Tibial artery (tissue), 4 donors: ENCODE results near the gene SLC22A7.

ENCODE experiments used
- DNase-seq, 2 donors: peaks; one replicate each; pipeline ENCODE4 v3.0.0-alpha.2; 2019
- H3K27ac ChIP-seq, 2 donors: fragments of 200-600 bp; sonication (generic) in 1 of 2; 1 replicate in 1 of 2; 2 replicates in 1 of 2; pipeline ENCODE4 v1.5.1; 2018 to 2019; ENCODE audit warnings: mild to moderate bottlenecking in 1 of 2
- H3K27me3 ChIP-seq, 2 donors: fragments of 200-600 bp; sonication (generic) in 1 of 2; one replicate each; pipeline versions ENCODE4 v1.5.1 to v1.6.0; 2016 to 2019
- H3K36me3 ChIP-seq, 3 donors: fragments of 200-600 bp; sonication (generic) in 2 of 3; one replicate each; pipeline ENCODE4 v1.5.1; 2016 to 2019; ENCODE audit warnings: mild to moderate bottlenecking in 2 of 3
- H3K4me1 ChIP-seq, 4 donors: fragments of 200-600 bp; sonication (generic) in 2 of 4; 1 replicate in 3 of 4; 2 replicates in 1 of 4; pipeline ENCODE4 v1.5.1; 2016 to 2019
- H3K4me3 ChIP-seq, 2 donors: fragments of 200-600 bp; sonication (generic) in 1 of 2; 1 replicate in 1 of 2; 2 replicates in 1 of 2; pipeline ENCODE4 v1.5.1; 2018 to 2019; ENCODE audit warnings: mild to moderate bottlenecking in 2 of 2
- H3K9me3 ChIP-seq, 3 donors: fragments of 200-600 bp; sonication (generic) in 1 of 3; one replicate each; pipeline ENCODE4 v1.5.1; 2016 to 2019
- intact Hi-C: fragments of 100-400 bp; cut with DNase I; formaldehyde crosslinking; loops from one replicate; pipeline ENCODE4 v1.15.0; 2023; ENCODE audit warnings: low total_unique reads
- TF ChIP-seq, protein P1 (sequence below), 2 experiments: fragments of 200-600 bp in 1 of 2; fragments of 450-650 bp in 1 of 2; IDR thresholded peaks; one replicate each; pipeline ENCODE4 v1.5.1; 2017 to 2019; ENCODE audit warnings: antibody characterized with exemption in 2 of 2, mild to moderate bottlenecking in 1 of 2, moderate library complexity in 1 of 2

The SLC22A7 gene

DNA sequence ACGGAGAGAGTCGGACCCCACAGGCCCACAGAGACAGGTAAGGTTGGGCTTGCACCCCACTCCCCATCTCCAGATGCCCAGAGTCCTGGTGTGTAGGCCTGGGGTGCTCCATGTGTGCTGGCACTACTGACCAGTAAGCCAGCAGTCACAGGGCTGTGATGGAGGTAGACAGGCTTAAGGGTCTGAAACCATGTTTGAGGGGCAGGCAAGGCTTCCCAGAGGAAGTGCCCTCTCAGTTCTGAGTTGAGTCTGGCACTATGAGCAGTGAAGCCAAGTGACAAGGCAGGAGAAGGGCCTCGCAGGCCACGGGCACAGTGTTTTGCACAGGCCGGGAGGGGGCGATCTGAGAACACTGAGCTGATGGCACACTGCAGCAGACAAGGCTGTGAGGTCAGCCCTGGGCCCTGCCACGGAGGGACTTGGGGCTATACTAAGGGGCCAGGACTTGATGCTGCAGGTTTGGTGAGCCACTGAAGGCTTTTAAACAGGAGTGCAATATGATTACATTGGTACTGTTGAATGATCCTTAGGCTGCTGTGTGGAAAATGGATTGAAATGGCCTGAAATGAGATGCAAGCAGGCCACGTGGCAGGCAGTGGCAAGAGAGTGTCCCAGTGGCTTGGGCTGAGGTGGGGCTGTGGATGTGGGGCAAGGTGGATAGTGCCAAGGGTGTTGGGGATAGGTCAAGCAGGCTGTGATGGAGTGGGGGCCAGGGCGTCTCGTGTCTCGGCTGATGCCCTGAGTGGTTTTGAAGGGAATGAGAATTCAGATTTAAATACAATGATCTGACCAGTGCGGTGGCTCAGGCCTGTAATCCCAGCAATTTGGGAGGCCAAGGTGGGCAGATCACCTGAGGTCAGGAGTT, 34.5 kb upstream of the SLC22A7 start:
- Histone ChIP-seq H3K27me3 (peaks cover 0 to 8% of the 10 kb centered on the region in 2 donors), H3K9me3 (no peaks in the 10 kb centered on the region), H3K4me1 (peaks cover 0 to 10% (median 9%) of the 10 kb centered on the region in 4 donors), H3K4me3 (no peak overlapping the region), H3K27ac (no peak overlapping the region), H3K36me3 (no peaks in the 10 kb centered on the region)
- intact Hi-C loops: loop anchor here (2.0 to 10.0 kb wide), 2 partner anchors 71 to 241 kb away; no protein-coding TSS in a partner anchor
- peak in 1 of 2 donors; percentile 60 for DNase-seq
- TF ChIP-seq, protein P1, sequence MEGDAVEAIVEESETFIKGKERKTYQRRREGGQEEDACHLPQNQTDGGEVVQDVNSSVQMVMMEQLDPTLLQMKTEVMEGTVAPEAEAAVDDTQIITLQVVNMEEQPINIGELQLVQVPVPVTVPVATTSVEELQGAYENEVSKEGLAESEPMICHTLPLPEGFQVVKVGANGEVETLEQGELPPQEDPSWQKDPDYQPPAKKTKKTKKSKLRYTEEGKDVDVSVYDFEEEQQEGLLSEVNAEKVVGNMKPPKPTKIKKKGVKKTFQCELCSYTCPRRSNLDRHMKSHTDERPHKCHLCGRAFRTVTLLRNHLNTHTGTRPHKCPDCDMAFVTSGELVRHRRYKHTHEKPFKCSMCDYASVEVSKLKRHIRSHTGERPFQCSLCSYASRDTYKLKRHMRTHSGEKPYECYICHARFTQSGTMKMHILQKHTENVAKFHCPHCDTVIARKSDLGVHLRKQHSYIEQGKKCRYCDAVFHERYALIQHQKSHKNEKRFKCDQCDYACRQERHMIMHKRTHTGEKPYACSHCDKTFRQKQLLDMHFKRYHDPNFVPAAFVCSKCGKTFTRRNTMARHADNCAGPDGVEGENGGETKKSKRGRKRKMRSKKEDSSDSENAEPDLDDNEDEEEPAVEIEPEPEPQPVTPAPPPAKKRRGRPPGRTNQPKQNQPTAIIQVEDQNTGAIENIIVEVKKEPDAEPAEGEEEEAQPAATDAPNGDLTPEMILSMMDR (IDR thresholded peaks at IDR 0.05): peak; percentile 56 to 67

DNA sequence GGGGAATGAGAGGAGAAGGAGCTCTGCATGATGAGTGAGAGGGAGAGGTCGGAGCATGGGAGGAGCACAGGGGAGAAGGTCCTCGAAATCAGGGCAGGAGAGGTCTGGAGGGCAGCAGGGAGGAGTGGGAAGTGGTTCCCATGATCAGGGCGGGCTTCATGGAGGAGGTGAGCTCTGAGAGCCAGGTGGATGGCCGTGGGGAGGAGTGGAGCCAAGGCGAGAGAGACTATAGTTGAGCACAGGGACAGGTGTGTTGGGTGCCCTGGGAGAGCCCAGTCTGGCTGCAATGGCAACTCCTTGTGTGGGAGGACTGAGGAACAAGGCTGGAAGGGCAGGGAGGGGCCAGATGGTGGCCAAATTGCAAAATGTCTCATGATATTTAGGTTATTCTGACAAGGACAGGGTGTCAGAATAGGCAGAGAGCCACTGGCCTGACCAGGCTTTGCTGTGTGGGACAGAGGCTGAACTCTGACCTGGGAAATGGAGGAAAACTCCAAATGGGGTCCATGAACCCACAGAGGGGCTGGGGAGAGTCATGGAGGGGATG, 33.4 kb upstream of the SLC22A7 start:
- Histone ChIP-seq H3K27ac (no peak overlapping the region), H3K27me3 (peaks cover 0 to 2% of the 10 kb centered on the region in 2 donors), H3K36me3 (no peaks in the 10 kb centered on the region), H3K4me3 (no peak overlapping the region), H3K9me3 (no peaks in the 10 kb centered on the region), H3K4me1 (peaks cover 0 to 21% (median 20%) of the 10 kb centered on the region in 4 donors)
- TF ChIP-seq, protein P1 (IDR thresholded peaks at IDR 0.05): no peak
- intact Hi-C loops: loop anchor here (2.0 to 10.0 kb wide), 2 partner anchors 70 to 240 kb away; no protein-coding TSS in a partner anchor
- no peak for DNase-seq

DNA sequence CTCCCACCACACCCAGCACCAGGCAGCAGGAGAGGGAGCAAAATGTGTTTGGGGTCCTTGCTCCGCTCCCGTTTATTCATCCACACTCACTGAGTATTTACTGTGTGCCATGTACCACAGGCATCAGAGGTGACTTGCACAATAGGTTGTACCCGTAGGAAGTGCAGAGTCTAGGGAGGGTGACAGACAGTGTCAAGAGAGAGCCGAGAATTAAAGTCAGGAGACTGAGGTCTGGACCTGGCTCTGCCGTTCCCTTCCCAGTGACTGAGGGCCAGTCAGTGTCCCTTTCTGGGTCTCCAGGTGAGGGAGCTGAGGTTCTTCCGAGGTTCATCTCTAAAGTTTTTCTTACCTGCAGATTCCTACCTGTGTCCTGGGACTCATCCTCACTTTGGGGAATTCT, 32.5 kb upstream of the SLC22A7 start:
- no peak for DNase-seq
- Histone ChIP-seq H3K36me3 (no peaks in the 10 kb centered on the region), H3K27ac (no peak overlapping the region), H3K9me3 (no peaks in the 10 kb centered on the region), H3K4me1 (peaks cover 0 to 26% (median 25%) of the 10 kb centered on the region in 4 donors), H3K4me3 (no peak overlapping the region), H3K27me3 (no peaks in the 10 kb centered on the region)
- intact Hi-C loops: loop anchor here (2.0 to 10.0 kb wide), 2 partner anchors 69 to 239 kb away; no protein-coding TSS in a partner anchor
- TF ChIP-seq, protein P1 (IDR thresholded peaks at IDR 0.05): no peak

DNA sequence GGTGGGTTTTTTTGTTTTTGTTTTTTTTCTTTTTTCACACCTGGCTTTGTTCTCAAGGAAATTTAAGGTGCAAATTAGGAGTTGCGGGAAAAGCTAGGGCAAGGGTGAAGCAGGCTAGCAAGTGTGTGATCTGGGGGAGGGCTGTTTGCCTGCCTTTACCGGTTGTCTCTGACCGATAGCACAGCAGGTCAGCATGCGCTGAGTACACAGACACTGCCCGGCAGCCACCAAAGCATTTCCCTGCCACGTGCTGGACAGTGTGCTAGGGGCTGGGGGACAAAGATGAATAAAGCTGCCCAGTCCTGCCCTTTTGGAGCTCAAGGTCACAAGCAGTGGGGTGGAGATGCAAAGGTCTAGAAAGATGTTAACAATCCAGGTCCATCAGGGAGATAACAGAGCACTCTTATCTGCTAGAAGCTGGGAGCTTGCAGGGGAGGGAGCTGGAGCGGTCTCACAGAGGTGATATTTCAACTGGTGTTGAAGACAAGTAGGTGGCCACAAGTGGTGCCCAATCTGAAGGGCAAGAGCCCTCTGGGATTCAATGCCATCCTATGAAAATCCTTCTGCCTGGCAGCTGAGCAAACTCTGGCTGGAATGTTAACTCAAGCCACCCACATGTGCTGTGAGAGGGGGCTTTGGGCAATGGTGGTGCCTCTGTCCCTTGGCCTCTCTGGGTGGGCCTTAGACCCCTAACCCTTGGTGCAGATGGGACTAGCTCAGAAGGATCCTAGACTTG, 30.3 kb upstream of the SLC22A7 start:
- H3K4me3 ChIP-seq: no peak overlapping the region
- DNase-seq: no peak
- H3K4me1 ChIP-seq: peaks cover 0 to 26% (median 25%) of the 10 kb centered on the region in 4 donors

DNA sequence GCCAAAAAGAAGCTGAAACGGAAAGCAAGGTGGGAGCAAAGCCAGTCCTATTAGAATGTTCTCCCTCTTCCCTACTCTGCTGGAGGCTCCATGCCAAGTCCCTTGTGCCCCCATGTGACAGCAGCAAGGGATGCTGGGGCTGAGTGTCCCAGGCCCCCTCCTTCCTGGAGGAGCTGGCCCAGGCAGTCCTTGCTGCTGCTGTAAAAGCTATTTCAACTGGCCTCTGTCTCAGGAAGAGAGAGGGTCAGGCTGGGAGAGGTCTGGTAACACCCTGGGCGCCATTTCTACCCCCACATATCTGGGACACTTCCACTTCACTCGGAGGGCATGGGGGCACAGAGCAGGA, 29.7 kb upstream of the SLC22A7 start:
- Histone ChIP-seq H3K27ac (peak overlapping the region; percentile 45 to 48), H3K9me3 (no peaks in the 10 kb centered on the region), H3K36me3 (no peaks in the 10 kb centered on the region), H3K4me3 (no peak overlapping the region), H3K4me1 (peaks cover 0 to 26% (median 25%) of the 10 kb centered on the region in 4 donors), H3K27me3 (peaks cover 0 to 2% of the 10 kb centered on the region in 2 donors)
- peak in 1 of 2 donors; percentile 42 for DNase-seq
- intact Hi-C loops: loop anchor here (10.0 kb wide), 1 partner anchor 236 kb away; no protein-coding TSS in a partner anchor
- TF ChIP-seq, protein P1 (IDR thresholded peaks at IDR 0.05): no peak

More for the DNA sequence above, 30.3 kb upstream of the SLC22A7 start:
- Histone ChIP-seq H3K9me3 (no peaks in the 10 kb centered on the region), H3K27ac (peak overlapping the region; percentile 45 to 48), H3K36me3 (no peaks in the 10 kb centered on the region), H3K27me3 (no peaks in the 10 kb centered on the region)
- TF ChIP-seq, protein P1 (IDR thresholded peaks at IDR 0.05): no peak
- intact Hi-C loops: loop anchor here (10.0 kb wide), 1 partner anchor 237 kb away; no protein-coding TSS in a partner anchor
